SK-N-SH (cell line): ENCODE measurements around the gene PALLD. TPM values are rescaled to one million over a fixed set of nuclear protein-coding genes. Genes with fewer than 3 reads are reported as not detected.
"Not testable (repeated sequence)": the region's sequence is repeated elsewhere in the genome, so short reads cannot be mapped to it uniquely, and the experiment has no call there.

Experiments
- CTCF ChIA-PET: fragments of 300-600, 350-600 bp; formaldehyde crosslinking; extraction: SDS; loops from one replicate; lab custom pipeline; 2021; lab: Yijun Ruan, JAX
- POLR2A ChIA-PET: fragments of 350-600 bp; sonication (Branson Sonifier 250); formaldehyde crosslinking; extraction: SDS; loops from one replicate; lab custom pipeline; 2020; ENCODE audit warnings: antibody characterized with exemption, inconsistent platforms; lab: Yijun Ruan, JAX
- DNase-seq: peaks from one replicate; pipeline ENCODE4 v3.0.0; 2012
- H2AFZ ChIP-seq: fragments of 200-600 bp; sonication (generic); 2 replicates; pipeline ENCODE4 v1.8.1; 2016; ENCODE audit warnings: antibody characterized with exemption, mild to moderate bottlenecking, low read depth
- H3F3A ChIP-seq: fragments of 200-600 bp; sonication (generic); replicated peaks from 2 replicates; pipeline ENCODE3; 2016; ENCODE audit warnings: antibody characterized with exemption, mild to moderate bottlenecking; ENCODE audit not compliant: insufficient read depth
- H3K27ac ChIP-seq, 2 experiments: fragments of 200-500 bp in 1 of 2; fragments of 200-600 bp in 1 of 2; sonication (Bioruptor generic) in 1 of 2; sonication (generic), shearing (Covaris generic) in 1 of 2; 2 replicates each; pipeline versions ENCODE4 v1.5.1 to v1.6.1; 2014 to 2016; ENCODE audit warnings: low read depth in 2 of 2, inconsistent platforms in 1 of 2, low read length in 1 of 2, mild to moderate bottlenecking in 1 of 2, mixed read lengths in 1 of 2
- H3K27me3 ChIP-seq: fragments of 200-600 bp; sonication (generic), shearing (Covaris generic); 2 replicates; pipeline ENCODE4 v1.6.1; 2016; ENCODE audit warnings: mixed run types; ENCODE audit not compliant: insufficient read depth
- H3K36me3 ChIP-seq, 2 experiments: fragments of 200-500 bp in 1 of 2; fragments of 200-600 bp in 1 of 2; sonication (Bioruptor generic) in 1 of 2; sonication (generic) in 1 of 2; replicated peaks in 1 of 2; 2 replicates each; pipeline versions ENCODE3 to v1.5.1; 2014 to 2016; ENCODE audit warnings: low read length in 1 of 2, mild to moderate bottlenecking in 1 of 2; ENCODE audit not compliant: insufficient read depth in 2 of 2, control insufficient read depth in 1 of 2
- H3K4me1 ChIP-seq, 2 experiments: fragments of 200-500 bp in 1 of 2; fragments of 200-600 bp in 1 of 2; sonication (Bioruptor generic) in 1 of 2; sonication (generic), shearing (Covaris generic) in 1 of 2; 2 replicates each; pipeline versions ENCODE4 v1.5.1 to v1.6.1; 2014 to 2016; ENCODE audit warnings: low read depth in 1 of 2, low read length in 1 of 2, mixed run types in 1 of 2; ENCODE audit not compliant: insufficient read depth in 2 of 2, control insufficient read depth in 1 of 2
- H3K4me2 ChIP-seq: fragments of 200-600 bp; sonication (generic), shearing (Covaris generic); 2 replicates; pipeline ENCODE4 v1.6.1; 2017; ENCODE audit warnings: mixed run types
- H3K4me3 ChIP-seq, 2 experiments: fragments of 200-500 bp in 1 of 2; fragments of 200-600 bp in 1 of 2; sonication (Bioruptor generic) in 1 of 2; sonication (generic), shearing (Covaris generic) in 1 of 2; 2 replicates each; pipeline versions ENCODE4 v1.5.1 to v1.8.1; 2014 to 2016; ENCODE audit warnings: low read depth in 2 of 2, inconsistent platforms in 1 of 2, low read length in 1 of 2, mild to moderate bottlenecking in 1 of 2, mixed read lengths in 1 of 2, moderate library complexity in 1 of 2
- H3K79me2 ChIP-seq: fragments of 200-600 bp; sonication (generic); 2 replicates; pipeline ENCODE4 v1.8.1; 2017; ENCODE audit warnings: mild to moderate bottlenecking; ENCODE audit not compliant: insufficient read depth
- H3K9ac ChIP-seq: fragments of 200-600 bp; sonication (generic); 2 replicates; pipeline ENCODE4 v1.6.1; 2017; ENCODE audit warnings: mixed run types
- H3K9me2 ChIP-seq: fragments of 200-600 bp; sonication (generic); 2 replicates; pipeline ENCODE4 v1.6.1; 2017; ENCODE audit warnings: mixed run types
- H3K9me3 ChIP-seq: fragments of 200-600 bp; sonication (generic); 2 replicates; pipeline ENCODE4 v1.6.1; 2017; ENCODE audit warnings: mixed run types, mild to moderate bottlenecking, moderate library complexity
- H4K20me1 ChIP-seq: fragments of 200-600 bp; sonication (generic); 2 replicates; pipeline ENCODE4 v1.6.1; 2017; ENCODE audit warnings: mild to moderate bottlenecking, mixed run types; ENCODE audit not compliant: insufficient read depth
- FOXM1 ChIP-seq: IDR thresholded peaks from 2 replicates; pipeline ENCODE4 v1.4.0; 2012; ENCODE audit warnings: low read depth, mild to moderate bottlenecking
- JUND ChIP-seq: IDR thresholded peaks from 2 replicates; pipeline ENCODE4 v1.4.0; 2012
- MAX ChIP-seq: IDR thresholded peaks from 2 replicates; pipeline ENCODE4 v1.4.0; 2012; ENCODE audit warnings: low read depth
- MEF2A ChIP-seq: IDR thresholded peaks from 2 replicates; pipeline ENCODE4 v1.4.0; 2012; ENCODE audit warnings: low read depth, borderline replicate concordance
- NFIC ChIP-seq: IDR thresholded peaks from 2 replicates; pipeline ENCODE4 v1.4.0; 2012; ENCODE audit warnings: borderline replicate concordance
- PBX3 ChIP-seq: IDR thresholded peaks from 2 replicates; pipeline ENCODE4; 2012
- RCOR1 ChIP-seq: fragments of 150-350 bp; IDR thresholded peaks from 2 replicates; pipeline ENCODE4 v1.6.1; 2017; ENCODE audit warnings: antibody characterized with exemption, low read length
- TCF12 ChIP-seq: IDR thresholded peaks from 2 replicates; pipeline ENCODE4 v1.4.0; 2012
- USF1 ChIP-seq: IDR thresholded peaks from 2 replicates; pipeline ENCODE4 v1.4.0; 2012; ENCODE audit warnings: low read depth, borderline replicate concordance
- USF2 ChIP-seq: fragments of 150-350 bp; IDR thresholded peaks from 2 replicates; pipeline ENCODE4 v1.6.1; 2017; ENCODE audit warnings: antibody characterized with exemption, low read length, low read depth, borderline replicate concordance
- YY1 ChIP-seq: IDR thresholded peaks from 2 replicates; pipeline ENCODE4 v1.4.0; 2012; ENCODE audit warnings: low read depth, mild to moderate bottlenecking
- WGBS: methylation state at CpG from one replicate; pipeline ENCODE4 v1.1.6; 2017; ENCODE audit warnings: low lambda C conversion rate; 5-methylcytosine and 5-hydroxymethylcytosine counted together
- polyA plus RNA-seq, 3 experiments: library from polyadenylated mRNA; depleted of rRNA; stranded (reverse); fragments of >200 nt; gene quantifications; 2 replicates each; pipeline ENCODE4 v1.2.3, GENCODE V29; 2012

The PALLD gene
- polyA plus RNA-seq, 1 of the 3 experiments (the other 2 are of a cell fraction), result 33.0 TPM

- H2AFZ ChIP-seq, H3K4me2 ChIP-seq, H3K9me3 ChIP-seq, H3K27me3 ChIP-seq, CTCF ChIA-PET, H4K20me1 ChIP-seq, DNase-seq, H3K79me2 ChIP-seq, H3K9ac ChIP-seq, H3F3A ChIP-seq, H3K4me3 ChIP-seq, POLR2A ChIA-PET, H3K9me2 ChIP-seq, H3K36me3 ChIP-seq: not testable (repeated sequence)
- H3K27ac ChIP-seq, result peak overlapping the region in 1 of 2 experiments; percentile 67; a peak in 2 of 4 replicates
- peaks cover 0 to 13% of the 10 kb centered on the region in 2 experiments; a peak in 2 of 4 replicates for H3K4me1 ChIP-seq
- WGBS, result 98% methylated on average over 5 of the region's 5 CpGs
Measured at GRCh38 chr4:168803052-168803451, 306.2 kb downstream of the PALLD start.

GRCh38 chr4:168803732-168804131 is 306.9 kb downstream of the PALLD start:
- H3K4me2 ChIP-seq, result no peak overlapping the region
- DNase-seq, result no peak
- H3K9me3 ChIP-seq, result no peaks in the 10 kb centered on the region
- H3K27me3 ChIP-seq, result no peaks in the 10 kb centered on the region
- H3K4me3 ChIP-seq, result no peak overlapping the region
- H3K79me2 ChIP-seq, result no peaks in the 10 kb centered on the region; the same call in 1 of the 2 replicates
- TF ChIP-seq FOXM1 (no peak), PBX3 (peak; percentile 26; the same call in 1 of the 2 replicates), JUND (0 out of 2 replicates have a peak, but pooled peaks have one; percentile 26), YY1 (no peak), MEF2A (no peak), USF1 (no peak), NFIC (peak; percentile 33; the same call in 1 of the 2 replicates), USF2 (no peak), RCOR1 (no peak), MAX (peak; percentile 43; the same call in 1 of the 2 replicates), TCF12 (peak; percentile 38; the same call in 1 of the 2 replicates)
- no peaks in the 10 kb centered on the region for H4K20me1 ChIP-seq
- no peaks in the 10 kb centered on the region for H3K9me2 ChIP-seq
- ChIA-PET POLR2A (no interaction called here), CTCF (no interaction called here)
- WGBS, result 82% methylated on average over 4 of the region's 4 CpGs
- no peaks in the 10 kb centered on the region for H3F3A ChIP-seq
- peak overlapping the region in 1 of 2 experiments; percentile 67; a peak in 2 of 4 replicates for H3K27ac ChIP-seq
- H3K4me1 ChIP-seq, result peaks cover 0 to 10% of the 10 kb centered on the region in 2 experiments; a peak in 2 of 4 replicates
- H2AFZ ChIP-seq, result no peak overlapping the region
- H3K9ac ChIP-seq, result no peak overlapping the region
- no peaks in the 10 kb centered on the region for H3K36me3 ChIP-seq
